Cerebellar cortex (tissue), 1 donor: ENCODE data around the gene ZDHHC14.

Source experiments
- DNase-seq: peaks from one replicate; pipeline ENCODE4 v3.0.0-alpha.2; 2015; ENCODE audit warnings: low spot score

The ZDHHC14 gene

DNA sequence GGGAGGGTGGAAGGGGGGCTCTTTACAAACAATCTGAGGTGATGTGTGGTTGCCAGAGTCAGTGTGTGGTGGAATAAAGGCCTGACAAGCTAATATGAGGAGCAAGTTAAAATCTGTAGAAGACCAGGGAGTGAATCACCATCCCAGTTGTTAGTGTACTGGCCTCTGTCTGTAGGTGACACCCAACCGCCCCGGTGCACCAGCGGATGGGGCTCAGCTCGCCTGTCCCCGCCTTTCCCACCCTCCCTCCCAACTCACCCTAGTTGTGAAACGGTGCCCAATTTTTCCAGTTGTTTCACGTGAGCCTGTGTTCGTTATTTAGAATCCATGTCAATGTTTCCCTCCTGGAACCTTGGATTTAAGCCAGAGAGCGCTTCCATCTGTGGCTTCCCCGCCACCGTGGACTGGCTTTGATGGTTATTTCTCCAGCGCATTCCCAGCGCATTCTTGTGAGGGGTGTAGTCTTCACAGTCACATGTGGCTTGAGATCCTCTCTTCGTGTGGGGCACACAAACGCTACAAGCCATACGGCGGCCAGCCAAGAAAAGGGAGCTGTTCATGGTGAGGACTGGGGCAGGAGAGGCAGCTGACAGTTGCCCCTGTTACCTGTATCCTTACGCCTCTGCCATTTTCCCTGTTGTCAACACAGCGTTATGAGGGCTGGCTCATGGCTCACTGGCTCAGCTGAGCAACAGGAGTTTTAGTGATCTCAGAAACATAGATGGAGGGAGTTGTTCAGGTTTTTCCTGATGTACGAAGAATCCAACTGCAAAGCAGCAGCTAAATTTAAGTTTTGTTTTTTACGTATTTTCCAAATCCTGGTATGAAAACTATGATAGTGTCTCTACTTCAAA lies 137.6 kb downstream of the ZDHHC14 start:
- DNase-seq, result no peak

DNA sequence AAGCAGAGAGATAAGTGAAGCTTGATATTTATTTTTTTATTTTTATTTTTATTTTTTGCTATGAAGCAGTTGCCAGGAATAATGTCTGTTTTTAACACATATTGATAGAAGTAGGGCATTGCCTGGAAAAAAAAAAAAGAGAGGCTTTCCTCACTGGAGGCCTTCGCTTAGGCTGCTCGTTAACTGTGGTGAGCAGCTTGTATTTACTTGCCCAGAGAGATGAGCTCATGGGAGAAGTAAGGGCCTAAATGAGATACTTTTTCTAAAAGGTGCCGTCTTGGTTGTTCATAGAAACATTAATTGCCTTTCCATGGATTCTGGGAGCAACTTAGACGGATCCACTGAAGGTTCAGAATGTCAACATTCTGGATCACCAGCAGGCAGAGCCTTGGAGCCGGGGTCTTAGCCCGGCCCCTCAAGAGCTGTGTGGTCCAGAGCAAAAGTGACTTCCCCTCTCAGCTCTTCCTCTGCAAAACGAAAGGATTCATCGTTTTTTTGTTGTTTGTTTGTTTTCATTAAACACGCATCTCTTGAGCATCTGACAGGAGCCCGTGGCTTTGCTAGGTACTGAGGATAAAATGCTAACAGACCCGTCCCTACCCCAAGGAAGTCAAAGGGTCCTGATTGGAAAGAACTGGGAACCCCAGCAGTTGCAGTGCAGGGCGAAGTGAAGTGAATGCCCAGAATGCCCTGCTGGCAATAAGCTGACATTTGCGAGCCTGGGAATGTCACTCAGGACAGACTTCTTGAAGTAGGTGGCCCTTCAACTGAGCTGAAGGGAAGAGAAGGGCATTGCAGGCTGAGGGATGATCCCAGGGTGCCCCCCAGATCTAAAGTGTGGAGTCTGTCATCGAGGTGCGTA lies 138.5 kb downstream of the ZDHHC14 start:
- no peak for DNase-seq

DNA sequence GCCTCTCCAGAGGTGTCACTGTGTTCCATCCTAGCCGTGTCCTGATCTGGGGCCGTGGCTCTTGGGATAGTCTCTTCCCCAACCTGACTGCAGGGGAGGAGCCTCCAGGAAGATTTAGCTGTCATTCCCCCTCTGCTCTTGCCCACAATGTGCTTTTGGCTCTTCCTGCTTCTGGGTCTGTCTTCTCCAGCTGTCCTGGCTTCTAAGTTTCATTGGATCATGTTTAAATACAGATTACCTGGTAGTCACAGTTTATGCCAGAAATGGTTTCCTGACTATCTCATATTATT lies 139.1 kb downstream of the ZDHHC14 start:
- DNase-seq, result no peak

DNA sequence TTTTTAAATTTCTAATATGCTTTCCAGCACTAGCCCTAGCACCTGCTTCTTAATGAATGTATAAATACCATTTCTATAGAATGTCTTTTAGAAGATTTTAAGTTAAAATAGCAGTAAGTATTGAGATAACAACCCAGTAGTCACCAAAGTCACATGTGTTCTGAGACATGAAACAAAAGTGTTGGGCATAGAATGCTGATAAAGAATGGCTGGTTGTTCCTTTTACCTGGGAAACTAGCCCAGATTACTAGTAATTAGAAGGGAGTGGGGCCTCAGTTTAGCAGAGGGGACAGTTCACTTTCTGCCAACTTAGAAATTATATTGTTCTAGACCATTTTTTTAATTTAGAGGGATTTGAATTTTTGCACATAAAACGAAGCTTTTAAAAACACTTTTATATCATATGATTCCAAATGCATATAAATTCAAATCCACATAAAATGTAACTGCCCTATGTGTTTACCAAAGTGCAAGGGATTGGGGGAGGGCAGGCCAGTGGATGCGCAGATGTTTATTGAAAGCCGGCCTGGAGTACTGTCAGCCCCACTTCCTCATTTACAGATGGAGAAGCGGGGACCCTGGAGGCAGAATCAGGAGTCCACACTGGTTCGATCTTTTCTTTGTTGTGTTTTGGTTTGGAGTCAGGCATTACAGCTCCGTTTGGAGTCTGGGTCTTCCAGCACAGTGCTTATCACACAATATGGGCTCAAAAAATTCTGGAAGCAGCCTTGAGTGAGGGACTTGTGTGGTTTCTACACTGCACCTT lies 139.8 kb downstream of the ZDHHC14 start:
- no peak for DNase-seq

DNA sequence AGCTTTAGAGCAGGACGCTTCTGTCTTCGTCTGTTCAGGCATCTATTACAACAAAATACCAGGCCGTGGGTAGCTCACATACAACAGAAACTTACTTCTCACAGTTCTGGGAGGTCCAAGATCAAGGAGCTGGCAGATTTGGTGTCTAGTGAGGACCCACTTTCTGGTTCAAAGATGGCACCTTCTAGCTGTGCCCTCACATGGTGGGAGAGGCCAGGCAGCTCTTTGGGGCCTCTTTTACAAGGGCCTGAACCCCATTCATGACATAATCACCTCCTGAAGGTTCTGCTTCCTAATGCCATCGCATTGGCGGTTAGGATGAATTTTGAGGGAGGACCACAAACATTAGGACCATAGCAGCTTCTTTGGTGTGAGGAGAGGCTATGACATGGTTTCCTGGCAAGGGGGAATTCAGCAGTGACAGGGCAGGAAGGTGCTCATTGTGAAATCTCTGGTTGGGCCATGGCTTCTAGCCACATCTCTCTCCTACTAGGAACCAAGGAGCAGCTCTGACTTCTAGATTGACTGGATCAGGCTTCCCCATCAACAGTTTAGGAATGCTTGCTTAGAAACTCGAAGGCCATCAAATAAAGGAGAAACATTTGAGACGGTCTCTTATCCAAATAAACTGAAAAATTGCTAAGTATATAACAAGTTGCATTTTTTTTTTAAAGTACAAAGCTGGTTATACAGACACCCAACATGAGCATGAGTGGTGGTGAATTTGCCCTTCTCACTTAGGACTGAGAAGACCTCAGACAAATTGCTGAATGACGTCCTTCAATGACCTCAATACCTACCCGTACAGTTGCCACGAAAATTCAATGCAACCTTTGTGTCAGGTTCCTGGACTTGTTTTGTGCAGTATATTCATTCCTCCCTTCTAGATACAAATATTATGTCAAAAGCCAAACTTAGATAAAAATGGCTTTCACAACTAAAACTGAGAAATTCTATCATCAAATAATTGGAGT lies 140.7 kb downstream of the ZDHHC14 start:
- no peak for DNase-seq

DNA sequence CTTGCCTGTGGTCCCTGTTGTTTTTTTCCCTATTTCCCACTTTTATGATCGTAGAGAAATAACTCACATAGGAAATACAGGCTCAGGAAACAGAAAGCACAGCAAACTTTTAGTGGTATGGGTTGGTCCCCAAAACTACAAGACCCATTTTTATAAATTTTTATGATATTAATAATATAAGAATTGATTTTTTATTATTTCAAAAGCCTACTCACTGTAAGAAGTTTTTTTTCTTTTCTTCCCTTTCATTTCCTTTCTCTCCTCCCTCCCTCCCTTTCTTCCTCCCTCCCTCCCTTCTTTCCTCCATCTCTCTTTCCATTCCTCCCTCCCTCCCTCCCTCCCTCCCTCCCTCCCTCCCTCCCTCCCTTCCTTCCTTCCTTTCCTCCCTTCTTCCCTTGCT lies 141.5 kb downstream of the ZDHHC14 start:
- DNase-seq, result no peak

DNA sequence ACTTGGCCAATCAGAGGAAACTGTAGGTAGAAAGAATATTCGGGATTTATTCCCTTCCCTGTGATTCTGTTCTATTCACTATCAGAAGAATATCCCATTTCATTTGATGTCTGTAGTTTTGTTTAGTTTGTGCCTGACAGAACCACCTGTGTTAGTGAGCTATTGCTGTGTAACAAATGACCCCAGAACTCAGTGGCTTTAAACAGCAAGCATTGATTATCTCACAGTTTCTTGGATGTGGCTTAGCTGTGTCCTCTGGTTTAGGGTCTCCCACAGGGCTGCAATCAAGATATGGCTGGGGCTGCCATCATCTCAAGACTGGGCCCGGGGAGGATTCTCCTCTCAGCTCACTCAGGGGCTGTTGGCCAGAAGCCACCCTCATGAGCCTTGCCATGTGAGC lies 143.7 kb downstream of the ZDHHC14 start:
- DNase-seq, result no peak

DNA sequence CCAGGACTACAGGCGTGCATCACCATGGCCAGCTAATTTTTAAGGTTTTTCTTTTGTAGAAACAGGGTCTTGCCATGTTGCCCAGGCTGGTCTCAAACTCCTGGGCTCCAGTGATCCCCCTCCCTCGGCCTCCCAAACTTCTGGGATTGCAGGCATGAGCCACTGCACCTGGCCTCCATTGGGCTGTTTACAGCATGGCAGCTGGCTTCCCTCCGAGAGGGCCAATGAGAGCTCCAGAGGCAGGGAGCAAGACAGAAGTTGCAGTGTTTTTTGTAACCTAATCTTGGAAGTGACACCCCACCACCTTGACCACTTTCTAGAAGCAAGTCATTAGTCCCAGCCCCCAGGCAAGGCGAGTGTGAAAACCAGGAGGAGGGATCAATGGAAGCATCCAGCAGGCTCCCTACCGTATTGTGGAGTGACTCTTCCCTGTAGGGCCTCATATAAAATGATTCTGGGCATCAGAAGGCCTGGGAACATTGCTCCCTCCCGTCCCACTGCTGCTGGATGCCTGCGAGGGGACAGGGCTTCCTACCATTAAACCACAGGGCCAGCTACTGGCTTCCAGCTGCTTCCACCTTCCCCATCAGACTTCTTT lies 144.4 kb downstream of the ZDHHC14 start:
- DNase-seq, result no peak

DNA sequence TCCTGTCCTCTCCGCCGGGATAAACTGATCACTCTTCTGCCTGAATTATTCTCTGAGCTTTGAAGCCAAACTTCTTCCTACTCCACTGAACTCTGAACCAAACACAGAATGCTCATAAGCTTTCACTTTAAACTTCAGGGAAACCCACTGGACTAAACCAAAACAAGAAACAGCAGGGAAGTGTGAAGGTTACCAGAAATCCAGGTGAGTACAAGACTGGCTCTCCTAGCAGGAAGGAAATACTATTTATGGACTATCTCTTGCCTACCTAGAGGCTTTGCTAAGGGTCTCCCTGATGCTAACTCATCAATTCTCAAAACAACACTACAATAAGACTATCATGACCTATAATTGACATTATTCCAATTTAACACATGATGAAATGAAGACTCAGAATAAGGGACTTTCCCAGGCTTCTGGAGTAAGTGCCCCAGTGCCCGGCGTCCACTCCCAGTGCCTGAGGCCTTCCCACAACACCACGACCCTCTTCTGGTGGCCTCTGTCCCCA lies 145.0 kb downstream of the ZDHHC14 start:
- no peak for DNase-seq

DNA sequence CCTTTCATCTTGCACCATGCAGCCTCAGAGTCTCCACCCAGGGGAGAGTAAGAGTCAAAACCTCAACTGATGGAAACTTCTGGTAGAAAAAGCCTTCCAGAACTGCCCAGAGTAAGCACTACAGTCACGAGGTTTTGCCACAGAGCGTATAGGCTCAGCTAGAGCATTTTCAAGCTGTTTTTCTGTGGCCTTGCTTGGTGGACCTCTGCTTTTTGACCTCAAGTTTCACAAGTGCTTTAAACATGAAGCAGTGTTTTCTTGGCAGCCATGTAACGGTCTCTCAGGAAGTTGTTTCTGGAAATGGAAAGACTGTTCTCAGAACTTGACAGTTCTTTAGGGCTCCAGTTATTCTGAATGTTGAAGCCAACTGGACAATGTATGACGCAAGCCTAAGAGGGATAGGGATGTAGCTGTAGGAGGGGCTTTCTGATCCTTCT lies 146.5 kb downstream of the ZDHHC14 start:
- no peak for DNase-seq

DNA sequence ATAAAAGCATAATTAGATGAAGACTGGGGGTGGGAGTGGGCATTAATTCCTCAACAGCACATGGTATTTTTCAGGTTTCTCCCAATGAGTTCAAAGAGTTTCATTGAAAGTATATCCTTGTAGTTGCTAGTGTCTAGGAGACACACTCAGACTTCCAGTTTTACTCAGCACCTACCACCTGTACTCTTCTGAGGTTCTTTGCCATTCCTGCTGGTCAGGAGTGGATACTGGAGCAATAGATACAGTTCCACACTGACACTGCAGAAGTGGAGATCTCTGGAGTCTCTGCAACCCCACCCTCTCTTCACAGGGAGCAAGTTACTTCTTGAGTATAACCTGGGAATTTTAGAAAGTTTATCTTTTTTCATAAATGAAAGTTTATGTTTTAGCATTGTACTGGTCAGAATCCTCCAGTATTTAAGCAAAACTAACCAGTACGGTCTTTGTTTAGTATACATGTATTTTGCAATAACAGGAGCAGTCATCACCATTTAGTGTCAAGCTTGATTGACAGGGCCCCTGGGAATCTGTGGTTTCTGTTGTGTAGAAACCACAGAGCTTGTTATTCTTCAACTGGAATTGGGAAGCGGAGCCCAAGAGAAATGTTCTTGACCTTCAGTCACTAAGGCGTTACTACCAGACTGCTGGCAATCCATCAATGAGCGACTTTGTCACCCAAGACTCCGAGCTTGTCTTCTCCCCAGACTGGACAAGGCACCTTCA lies 148.1 kb downstream of the ZDHHC14 start:
- no peak for DNase-seq

DNA sequence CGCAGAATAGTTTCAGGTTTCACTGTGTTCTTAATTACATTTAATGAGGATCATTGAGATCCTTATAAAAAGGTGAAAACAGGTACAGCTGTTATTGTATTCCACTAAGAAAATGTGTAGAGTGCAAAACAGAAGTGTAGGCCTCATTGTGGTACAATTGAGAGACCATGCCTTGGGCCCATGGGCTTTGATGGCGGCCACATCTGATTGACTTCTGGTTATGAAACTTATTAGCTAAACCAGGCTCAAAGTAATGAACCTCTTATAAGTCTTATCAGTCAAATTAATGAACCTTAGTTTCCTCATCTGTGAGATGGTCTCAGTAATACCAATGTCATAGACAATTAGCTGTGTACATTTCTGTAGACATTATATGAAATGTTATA lies 148.7 kb downstream of the ZDHHC14 start:
- DNase-seq, result no peak

DNA sequence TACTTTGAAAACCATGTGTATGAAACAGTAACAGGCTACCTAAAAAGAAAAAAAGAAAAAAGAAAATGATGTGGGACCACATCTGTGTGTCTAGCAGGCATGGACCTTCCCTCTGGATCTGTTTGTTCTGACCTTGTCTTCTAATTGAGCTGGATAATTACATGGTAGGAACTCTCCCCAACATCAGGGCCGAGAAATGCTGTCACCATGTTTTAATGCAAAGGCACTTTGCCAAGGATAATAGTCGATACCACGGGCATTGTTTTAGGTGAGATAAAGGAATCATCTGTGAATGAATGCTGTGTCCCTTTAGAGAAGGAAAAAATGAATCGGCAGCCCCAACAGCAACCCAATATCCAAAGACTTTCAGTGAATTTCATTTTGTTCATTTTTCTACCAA lies 149.1 kb downstream of the ZDHHC14 start:
- DNase-seq, result no peak

DNA sequence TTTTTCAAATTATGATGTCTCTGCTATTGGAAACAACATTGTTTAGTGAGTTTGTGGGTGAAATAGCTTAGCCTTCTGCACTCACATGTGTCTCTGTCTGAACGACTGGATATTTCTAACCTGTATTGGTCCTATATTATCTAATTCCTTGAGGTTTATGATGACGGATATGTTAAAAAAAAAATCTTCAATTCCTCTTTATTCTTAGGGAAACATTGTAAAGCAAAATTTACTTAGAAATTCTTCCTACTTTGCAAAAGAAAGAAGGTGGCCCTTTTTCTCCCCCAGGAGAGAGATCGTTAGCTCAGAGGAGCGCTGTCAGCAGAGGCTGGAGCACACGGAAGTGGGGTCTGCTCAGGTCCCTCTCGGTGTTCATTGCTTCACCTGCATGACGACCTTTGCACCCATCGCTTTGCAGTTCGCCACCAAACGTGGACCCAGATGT lies 149.8 kb downstream of the ZDHHC14 start:
- DNase-seq, result no peak

DNA sequence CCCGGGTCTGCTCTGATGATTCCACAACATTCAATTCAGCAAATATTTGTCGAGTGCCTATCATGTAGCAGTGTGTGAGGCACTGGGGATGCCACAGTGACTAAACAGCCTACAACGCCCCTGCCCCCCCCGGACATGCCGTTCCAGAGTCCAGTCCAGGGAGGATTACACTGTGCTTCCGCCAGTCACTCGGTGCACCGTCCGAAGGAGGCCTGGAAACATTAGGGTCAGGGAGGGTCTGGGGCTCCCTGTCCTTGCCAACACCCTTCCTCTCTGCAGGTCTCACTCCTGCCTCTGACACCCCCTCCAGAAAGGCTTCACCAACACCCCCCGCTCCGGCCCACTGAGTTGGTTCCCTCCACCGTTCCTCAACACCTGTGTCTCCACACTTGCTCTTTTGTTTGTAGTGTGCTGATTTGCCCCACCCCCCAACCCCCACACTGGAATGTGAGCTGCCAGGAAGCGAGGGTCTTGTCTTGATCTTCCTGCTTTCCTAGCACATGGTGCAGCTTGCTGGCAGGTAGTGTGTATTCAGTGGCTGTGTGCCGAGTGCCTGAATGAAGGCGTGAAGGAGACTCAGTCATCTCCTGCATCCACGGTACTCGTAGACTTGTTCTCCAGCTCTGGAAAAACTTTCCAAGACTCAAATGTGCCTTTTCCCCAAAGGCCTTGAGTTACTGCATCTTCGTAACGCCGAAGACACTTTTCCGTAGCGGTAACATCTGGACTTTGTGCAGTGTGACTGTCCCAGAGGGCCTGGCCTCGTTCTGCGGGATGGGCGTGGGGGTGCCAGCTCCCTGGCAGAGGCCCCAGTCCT lies 150.4 kb downstream of the ZDHHC14 start:
- DNase-seq, result no peak

DNA sequence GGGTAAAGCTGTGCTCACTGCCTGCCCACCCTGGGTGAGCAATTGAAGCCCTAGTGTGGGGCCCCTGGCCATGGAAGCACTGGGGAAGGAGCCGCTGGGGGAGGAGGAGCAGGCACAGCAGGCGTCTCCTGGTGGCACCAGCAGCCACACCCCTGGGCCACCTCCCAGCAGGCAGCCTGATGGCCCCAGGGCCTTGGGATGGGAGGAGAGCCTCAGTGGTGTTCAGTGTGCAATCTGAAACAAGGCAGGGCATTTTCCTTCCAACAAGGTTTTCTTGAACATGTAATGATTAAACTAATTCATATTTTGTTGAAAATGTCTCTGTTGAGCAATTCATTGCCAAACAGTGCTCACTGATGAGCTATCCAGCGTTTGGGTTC lies 151.0 kb downstream of the ZDHHC14 start:
- DNase-seq, result no peak

DNA sequence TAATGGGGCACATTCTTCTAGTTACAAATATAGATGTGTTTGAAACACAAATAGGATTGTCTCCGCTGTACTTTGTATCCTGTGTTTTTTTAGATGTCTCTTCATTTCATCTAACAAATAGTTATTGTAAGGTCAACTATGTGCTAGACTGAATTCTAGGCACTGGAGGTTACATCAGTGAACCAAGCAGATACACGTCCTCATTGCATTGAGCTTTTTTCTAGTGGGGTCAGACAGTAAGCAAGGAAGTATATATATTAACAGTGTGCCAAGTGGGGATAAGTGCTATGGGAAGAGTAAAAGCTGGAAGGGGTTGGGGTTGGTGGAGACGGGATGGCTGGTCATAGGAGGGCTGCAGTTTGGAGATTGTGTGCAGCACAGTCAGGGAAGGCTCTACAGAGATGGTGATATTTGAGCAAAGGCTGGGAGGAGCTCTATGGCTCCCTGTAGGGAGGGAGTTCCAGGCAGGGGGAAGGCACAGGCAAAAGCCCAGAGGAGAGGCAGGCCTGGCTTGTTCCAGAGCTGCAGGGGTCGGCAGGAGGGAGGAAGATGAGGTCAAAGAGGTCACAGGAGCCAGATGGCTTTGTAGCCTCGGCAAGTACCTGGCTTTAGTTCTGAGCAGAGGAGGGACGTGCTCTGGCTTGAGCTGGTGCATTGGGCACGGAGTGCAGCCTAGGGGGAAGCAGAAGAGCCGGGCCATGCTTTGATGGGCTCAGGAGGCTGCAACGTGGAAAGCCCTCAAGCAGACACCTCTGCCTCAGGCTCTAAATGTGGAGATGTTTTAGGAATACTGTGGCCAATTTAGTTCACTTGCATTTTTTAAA lies 152.3 kb downstream of the ZDHHC14 start:
- peak; percentile 95 for DNase-seq

DNA sequence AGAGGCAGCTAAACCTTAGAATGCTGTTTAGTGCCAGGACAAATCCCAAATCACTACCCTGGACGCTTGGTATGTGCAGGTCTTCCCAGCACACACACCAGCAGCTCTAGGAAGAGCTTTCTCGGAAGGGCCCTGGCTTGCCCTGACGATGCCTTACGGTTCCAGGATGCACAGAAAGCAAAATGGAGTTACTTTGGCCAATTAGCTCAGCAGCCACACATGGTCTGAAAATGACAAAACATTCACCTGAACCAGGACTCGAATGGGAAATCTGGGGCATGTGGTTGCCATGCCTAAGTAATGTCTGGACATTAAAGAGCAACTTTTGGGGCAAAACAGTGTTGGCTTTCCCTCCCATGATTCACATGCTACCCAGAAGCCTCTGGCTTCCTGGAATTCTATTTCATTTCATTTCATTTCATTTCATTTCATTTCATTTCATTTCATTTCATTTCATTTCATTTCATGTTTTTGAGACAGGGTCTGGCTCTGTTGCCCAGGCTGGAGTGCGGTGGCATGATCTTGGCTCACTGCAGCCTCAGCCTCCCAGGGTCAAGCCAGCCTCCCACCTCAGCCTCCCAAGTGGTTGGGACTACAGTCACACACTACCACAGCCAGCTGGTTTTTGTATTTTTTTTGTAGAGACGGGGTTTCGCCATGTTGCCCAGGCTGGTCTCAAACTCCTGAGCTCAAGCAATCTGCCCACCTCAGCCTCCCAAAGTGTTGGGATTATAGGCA lies 153.3 kb downstream of the ZDHHC14 start:
- DNase-seq, result no peak
